ENCODE results near the gene PRDM16. TPM values are rescaled to one million over a fixed set of nuclear protein-coding genes. Genes with fewer than 3 reads are reported as not detected.

Gene PRDM16
- total RNA-seq, 1 experiment from 2014 or later, result 5.3 TPM

DNA sequence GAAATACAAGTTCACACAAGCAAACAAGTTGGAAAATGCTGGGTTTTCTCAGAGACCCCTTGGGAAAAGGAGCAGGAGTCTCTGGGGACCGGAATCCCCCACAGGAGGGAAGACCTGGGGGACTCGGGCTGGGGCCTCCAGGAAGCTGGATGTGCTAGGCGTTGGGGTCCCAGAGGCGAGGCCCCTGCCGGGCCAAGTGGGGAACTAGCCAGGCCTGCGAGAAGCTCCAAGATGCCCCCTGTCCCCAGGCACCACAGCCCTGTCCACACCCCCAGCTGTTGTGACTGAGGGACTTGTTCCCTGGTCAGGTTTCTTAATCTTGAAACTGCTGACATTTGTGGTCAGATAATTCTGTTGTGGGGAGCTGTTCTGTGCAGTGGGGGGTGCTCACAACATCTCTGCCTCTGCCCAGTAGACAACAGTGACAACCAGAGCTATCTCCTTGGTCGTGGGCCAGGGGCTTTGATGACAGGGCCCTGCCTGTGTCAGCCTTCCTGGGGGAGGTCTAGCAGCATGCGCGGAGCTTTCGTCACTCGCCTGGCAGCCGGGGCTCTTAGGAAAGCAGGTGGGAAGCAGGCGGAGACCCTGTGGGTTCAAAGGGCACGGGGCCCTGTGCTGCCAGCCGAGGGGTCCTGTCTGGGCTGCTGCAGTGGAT, 259.1 kb downstream of the PRDM16 start:
- intact Hi-C loops (cut with micrococcal nuclease; ENCODE audit: unreplicated experiment), result no loop called here
- peaks cover 1% of the 10 kb centered on the region for H3K36me3 Mint-ChIP-seq (ENCODE audit: insufficient read depth, unreplicated experiment)

GRCh38 chr1:3329640-3330281, 260.8 kb downstream of the PRDM16 start:
- intact Hi-C loops (cut with micrococcal nuclease; ENCODE audit: unreplicated experiment), result no loop called here
- Mint-ChIP-seq H3K36me3 (ENCODE audit: insufficient read depth, unreplicated experiment) (no peaks in the 10 kb centered on the region), H3K27me3 (ENCODE audit: insufficient read depth, unreplicated experiment) (no peaks in the 10 kb centered on the region), H3K4me1 (ENCODE audit: low read depth, unreplicated experiment) (no peaks in the 10 kb centered on the region), H3K4me3 (ENCODE audit: unreplicated experiment) (no peak overlapping the region), H3K9me3 (ENCODE audit: unreplicated experiment) (no peaks in the 10 kb centered on the region), H3K27ac (ENCODE audit: unreplicated experiment) (no peak overlapping the region)
- no peaks in the 10 kb centered on the region for H3K9me3 ChIP-seq
- no peaks in the 10 kb centered on the region for H3K27me3 ChIP-seq (replicated peaks; ENCODE audit: control insufficient read depth, insufficient read depth, low read length)
- H3K36me3 ChIP-seq (ENCODE audit: control insufficient read depth, insufficient read depth, low read length), result no peaks in the 10 kb centered on the region
- ChIA-PET POLR2A (no interaction called here), CTCF (no interaction called here)
- peaks cover 19% of the 10 kb centered on the region for H3K4me1 ChIP-seq
- no peak overlapping the region for H3K4me3 ChIP-seq (ENCODE audit: low read depth, low read length)
- no peak for DNase-seq
- no peak for TF ChIP-seq CTCF (IDR thresholded peaks at IDR 0.05; ENCODE audit: insufficient read depth in 1 of 2, low read depth in 1 of 2, low read length in 1 of 2, severe bottlenecking in 1 of 2, unreplicated experiment in 1 of 2)
- no TSS peak for BruUV-seq (replicated peaks)

More for the DNA sequence above, 259.1 kb downstream of the PRDM16 start:
- no TSS peak for BruUV-seq (replicated peaks)
- H3K4me3 ChIP-seq (ENCODE audit: low read depth, low read length), result no peak overlapping the region
- H3K4me3 Mint-ChIP-seq (ENCODE audit: unreplicated experiment), result no peak overlapping the region
- no peaks in the 10 kb centered on the region for H3K27me3 ChIP-seq (replicated peaks; ENCODE audit: control insufficient read depth, insufficient read depth, low read length)
- TF ChIP-seq CTCF (IDR thresholded peaks at IDR 0.05; ENCODE audit: insufficient read depth in 1 of 2, low read depth in 1 of 2, low read length in 1 of 2, severe bottlenecking in 1 of 2, unreplicated experiment in 1 of 2), result no peak
- no peaks in the 10 kb centered on the region for H3K36me3 ChIP-seq (ENCODE audit: control insufficient read depth, insufficient read depth, low read length)
- CTCF ChIA-PET, result no interaction called here
- H3K27ac Mint-ChIP-seq (ENCODE audit: unreplicated experiment), result no peak overlapping the region
- no peaks in the 10 kb centered on the region for H3K27me3 Mint-ChIP-seq (ENCODE audit: insufficient read depth, unreplicated experiment)
- POLR2A ChIA-PET, result no interaction called here
- no peaks in the 10 kb centered on the region for H3K9me3 Mint-ChIP-seq (ENCODE audit: unreplicated experiment)
- no peaks in the 10 kb centered on the region for H3K9me3 ChIP-seq
- peaks cover 7% of the 10 kb centered on the region for H3K4me1 Mint-ChIP-seq (ENCODE audit: low read depth, unreplicated experiment)
- no peak for DNase-seq
- peaks cover 31% of the 10 kb centered on the region for H3K4me1 ChIP-seq

GRCh38 chr1:3330771-3331245, 261.8 kb downstream of the PRDM16 start:
- H3K9me3 Mint-ChIP-seq (ENCODE audit: unreplicated experiment), result no peaks in the 10 kb centered on the region
- ChIA-PET CTCF (interaction anchor here (1.1 kb wide), 1 partner anchor 10 kb away, joined by 3 read pairs; no protein-coding TSS in a partner anchor), POLR2A (no interaction called here)
- no peaks in the 10 kb centered on the region for H3K27me3 Mint-ChIP-seq (ENCODE audit: insufficient read depth, unreplicated experiment)
- BruUV-seq (replicated peaks), result no TSS peak
- H3K36me3 ChIP-seq (ENCODE audit: control insufficient read depth, insufficient read depth, low read length), result no peaks in the 10 kb centered on the region
- no peak overlapping the region for H3K27ac Mint-ChIP-seq (ENCODE audit: unreplicated experiment)
- no peaks in the 10 kb centered on the region for H3K36me3 Mint-ChIP-seq (ENCODE audit: insufficient read depth, unreplicated experiment)
- intact Hi-C loops (cut with micrococcal nuclease; ENCODE audit: unreplicated experiment), result no loop called here
- H3K4me3 Mint-ChIP-seq (ENCODE audit: unreplicated experiment), result no peak overlapping the region
- H3K4me1 Mint-ChIP-seq (ENCODE audit: low read depth, unreplicated experiment), result no peaks in the 10 kb centered on the region
- no peaks in the 10 kb centered on the region for H3K9me3 ChIP-seq
- peaks cover 19% of the 10 kb centered on the region for H3K4me1 ChIP-seq
- H3K4me3 ChIP-seq (ENCODE audit: low read depth, low read length), result no peak overlapping the region
- TF ChIP-seq CTCF (IDR thresholded peaks at IDR 0.05; ENCODE audit: insufficient read depth in 1 of 2, low read depth in 1 of 2, low read length in 1 of 2, severe bottlenecking in 1 of 2, unreplicated experiment in 1 of 2), result no peak
- no peaks in the 10 kb centered on the region for H3K27me3 ChIP-seq (replicated peaks; ENCODE audit: control insufficient read depth, insufficient read depth, low read length)
- DNase-seq, result peak; percentile 41 to 67
